Nephron (organoid): ENCODE data around the gene NFATC2IP.
A peak's percentile ranks its signal among the peaks of the same experiment; 100 is the strongest.
"Not testable (repeated sequence)": the region's sequence is repeated elsewhere in the genome, so short reads cannot be mapped to it uniquely, and the experiment has no call there.

Source experiments
- H3K27ac Mint-ChIP-seq, 3 experiments: 2 replicates each; pipeline ENCODE4 v1.8.0; 2020; ENCODE audit warnings: mixed read lengths in 3 of 3, mild to moderate bottlenecking in 2 of 3, moderate library complexity in 1 of 3
- H3K27me3 Mint-ChIP-seq: 2 replicates; pipeline ENCODE4 v1.8.0; 2021; ENCODE audit warnings: low read depth, mild to moderate bottlenecking, moderate library complexity, mixed read lengths
- H3K36me3 Mint-ChIP-seq: 2 replicates; pipeline ENCODE4 v1.8.0; 2020; ENCODE audit warnings: low read depth, mixed read lengths
- H3K4me1 Mint-ChIP-seq: 2 replicates; pipeline ENCODE4 v1.8.0; 2020; ENCODE audit warnings: mixed read lengths
- H3K4me3 Mint-ChIP-seq, 3 experiments: 2 replicates each; pipeline ENCODE4 v1.8.0; 2020; ENCODE audit warnings: mild to moderate bottlenecking in 3 of 3, mixed read lengths in 3 of 3, moderate library complexity in 2 of 3
- H3K9me3 Mint-ChIP-seq: 2 replicates; pipeline ENCODE4 v1.8.0; 2020; ENCODE audit warnings: mixed read lengths
- CTCF ChIP-seq, 3 experiments: fragments of 200-600 bp; sonication (generic); IDR thresholded peaks; one replicate each; pipeline ENCODE4 v1.5.0; 2021; ENCODE audit warnings: antibody characterized with exemption in 3 of 3; ENCODE audit not compliant: unreplicated experiment in 3 of 3

The NFATC2IP gene

DNA sequence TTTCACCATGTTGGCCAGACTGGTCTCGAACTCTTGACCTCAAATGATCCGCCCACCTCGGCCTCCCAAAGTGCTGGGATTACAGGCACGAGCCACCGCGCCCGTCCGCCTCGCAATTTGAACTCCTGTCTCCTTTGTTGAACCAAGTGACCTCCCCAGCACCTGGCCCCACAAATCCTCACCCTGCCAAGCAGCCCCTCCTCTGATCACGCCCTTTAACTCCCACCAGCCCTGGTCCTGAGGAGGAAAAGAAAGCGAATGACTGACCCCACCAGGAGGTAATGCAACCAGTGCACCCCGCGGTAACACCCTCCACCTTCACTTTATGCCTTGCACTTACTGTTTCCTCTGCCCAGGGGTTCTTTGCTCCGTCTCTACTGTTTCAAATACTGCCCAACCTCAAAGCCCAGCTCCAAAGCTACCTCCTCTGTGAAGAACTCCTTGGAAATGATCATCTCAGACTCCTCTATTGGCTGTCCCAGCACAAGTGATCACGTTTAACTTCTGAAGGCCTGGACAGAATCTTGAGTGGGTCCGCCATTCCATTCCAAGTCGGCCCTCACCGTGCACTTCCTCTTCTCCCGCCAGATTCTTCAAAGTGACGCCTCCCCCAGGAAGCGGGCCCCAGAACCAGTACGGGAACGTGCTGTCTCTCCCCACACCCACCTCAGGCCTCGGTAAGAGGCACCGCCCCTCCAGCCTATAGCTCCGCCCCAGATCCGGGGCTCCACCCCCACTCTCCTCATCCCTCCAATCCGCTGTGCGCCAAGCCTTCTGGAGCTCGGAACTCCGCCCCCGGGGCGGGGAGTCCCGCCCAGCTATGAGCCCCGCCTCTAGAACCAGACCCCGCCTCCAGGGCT, 14.6 kb upstream of the NFATC2IP start:
- no peaks in the 10 kb centered on the region for H3K9me3 Mint-ChIP-seq
- TF ChIP-seq CTCF (IDR thresholded peaks at IDR 0.05; ENCODE audit: unreplicated experiment in 3 of 3), result no peak
- no peak overlapping the region for H3K27ac Mint-ChIP-seq
- no peaks in the 10 kb centered on the region for H3K4me1 Mint-ChIP-seq
- no peak overlapping the region for H3K4me3 Mint-ChIP-seq
- no peaks in the 10 kb centered on the region for H3K36me3 Mint-ChIP-seq
- H3K27me3 Mint-ChIP-seq, result peaks cover 8% of the 10 kb centered on the region

DNA sequence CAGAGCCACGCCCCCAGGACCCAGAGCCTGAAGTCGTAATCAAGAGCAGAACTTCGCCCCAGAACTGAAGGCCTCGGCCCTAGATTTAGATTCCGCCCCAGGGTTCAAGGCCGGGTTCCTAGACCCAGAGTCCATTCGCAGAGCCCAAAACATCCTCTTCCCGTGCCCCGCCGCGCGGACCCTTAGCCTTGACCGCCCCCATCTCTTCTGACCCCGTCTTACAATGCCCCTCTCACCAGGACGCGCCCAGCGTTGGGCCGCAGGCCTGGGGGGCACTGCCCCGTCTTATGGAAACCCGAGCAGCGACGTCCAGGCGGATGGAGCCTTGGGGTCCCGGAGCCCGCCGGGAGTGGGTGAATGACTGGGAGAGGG, 14.0 kb upstream of the NFATC2IP start:
- H3K36me3 Mint-ChIP-seq, result no peaks in the 10 kb centered on the region
- no peaks in the 10 kb centered on the region for H3K4me1 Mint-ChIP-seq
- H3K4me3 Mint-ChIP-seq, result no peak overlapping the region
- no peak overlapping the region for H3K27ac Mint-ChIP-seq
- no peaks in the 10 kb centered on the region for H3K9me3 Mint-ChIP-seq
- peaks cover 8% of the 10 kb centered on the region for H3K27me3 Mint-ChIP-seq
- no peak for TF ChIP-seq CTCF (IDR thresholded peaks at IDR 0.05; ENCODE audit: unreplicated experiment in 3 of 3)

DNA sequence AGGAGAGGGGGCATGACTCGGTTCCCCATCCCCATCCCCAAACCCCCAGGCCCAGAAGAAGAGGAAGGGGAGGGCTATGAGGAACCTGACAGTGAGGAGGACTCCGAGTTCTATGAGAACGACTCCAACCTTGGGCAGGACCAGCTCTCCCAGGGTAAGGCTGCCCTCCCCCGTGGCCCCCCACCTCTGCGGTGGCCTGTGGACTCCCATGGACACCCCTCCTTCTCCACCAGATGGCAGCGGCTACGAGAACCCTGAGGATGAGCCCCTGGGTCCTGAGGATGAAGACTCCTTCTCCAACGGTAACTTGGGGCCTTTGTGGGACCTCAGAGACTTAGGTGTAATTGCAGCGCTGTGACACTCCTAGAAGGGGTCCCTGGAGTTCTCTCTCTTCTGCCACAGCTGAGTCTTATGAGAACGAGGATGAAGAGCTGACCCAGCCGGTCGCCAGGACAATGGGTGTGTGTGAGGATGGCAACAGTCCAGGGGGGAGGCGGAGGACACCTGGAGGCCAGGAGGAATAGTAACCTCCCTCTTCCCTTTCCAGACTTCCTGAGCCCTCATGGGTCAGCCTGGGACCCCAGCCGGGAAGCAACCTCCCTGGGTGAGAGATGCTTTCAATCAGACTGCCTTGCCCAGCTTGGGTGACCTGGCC, 13.4 kb upstream of the NFATC2IP start:
- no peak overlapping the region for H3K4me3 Mint-ChIP-seq
- H3K36me3 Mint-ChIP-seq, result no peaks in the 10 kb centered on the region
- no peaks in the 10 kb centered on the region for H3K4me1 Mint-ChIP-seq
- no peak overlapping the region for H3K27ac Mint-ChIP-seq
- H3K9me3 Mint-ChIP-seq, result no peaks in the 10 kb centered on the region
- no peak for TF ChIP-seq CTCF (IDR thresholded peaks at IDR 0.05; ENCODE audit: unreplicated experiment in 3 of 3)
- peaks cover 8% of the 10 kb centered on the region for H3K27me3 Mint-ChIP-seq

- TF ChIP-seq CTCF (IDR thresholded peaks at IDR 0.05; ENCODE audit: unreplicated experiment in 3 of 3), result no peak
- H3K36me3 Mint-ChIP-seq, result no peaks in the 10 kb centered on the region
- H3K4me3 Mint-ChIP-seq, result no peak overlapping the region
- no peak overlapping the region for H3K27ac Mint-ChIP-seq
- no peaks in the 10 kb centered on the region for H3K9me3 Mint-ChIP-seq
- peaks cover 7% of the 10 kb centered on the region for H3K4me1 Mint-ChIP-seq
- H3K27me3 Mint-ChIP-seq, result peaks cover under 1% of the 10 kb centered on the region
Observed at GRCh38 chr16:28938721-28939120, 12.0 kb upstream of the NFATC2IP start.

DNA sequence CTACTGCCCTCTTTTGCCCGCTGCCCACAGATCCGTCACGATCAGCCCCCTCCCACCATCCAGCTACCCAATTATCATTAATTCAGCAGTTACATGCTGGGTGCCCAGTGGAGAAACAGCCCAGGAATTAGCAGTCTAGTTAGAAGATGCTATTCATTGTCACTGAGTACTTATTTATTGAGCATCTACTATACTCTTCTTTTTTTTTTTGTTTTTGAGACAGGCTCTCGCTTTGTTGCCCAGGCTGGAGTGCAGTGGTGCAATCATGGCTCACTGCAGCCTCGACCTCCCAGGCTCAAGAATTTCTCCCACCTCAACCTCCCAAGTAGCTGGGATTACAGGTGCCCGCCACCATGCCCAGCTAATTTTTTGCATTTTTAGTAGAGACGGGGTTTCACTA, 10.9 kb upstream of the NFATC2IP start:
- not testable (repeated sequence) for H3K4me3 Mint-ChIP-seq, H3K27ac Mint-ChIP-seq, H3K36me3 Mint-ChIP-seq, H3K9me3 Mint-ChIP-seq, H3K27me3 Mint-ChIP-seq
- peaks cover 11% of the 10 kb centered on the region for H3K4me1 Mint-ChIP-seq

DNA sequence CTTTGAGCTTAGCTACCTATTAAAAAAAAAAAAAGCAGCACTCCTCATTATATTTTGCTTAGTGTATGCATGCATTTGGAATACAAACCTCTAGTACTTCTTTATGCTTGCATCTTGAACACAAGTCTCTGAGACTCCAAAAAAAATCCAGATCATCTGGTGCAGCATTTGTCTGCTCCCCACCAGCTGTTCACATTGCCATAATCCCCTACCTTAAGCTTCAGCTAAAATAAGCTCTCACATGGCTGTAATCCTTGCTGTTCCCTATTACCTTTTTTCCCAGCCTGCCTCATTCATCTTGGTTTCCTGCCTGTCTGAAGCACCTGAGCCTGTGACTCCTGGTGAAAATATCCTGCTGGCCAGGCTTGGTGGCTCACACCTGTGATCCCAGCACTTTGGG, 7.5 kb upstream of the NFATC2IP start:
- Mint-ChIP-seq H3K27ac (peak overlapping the region in 2 of 3 experiments; percentile 49 to 79), H3K27me3 (peaks cover 12% of the 10 kb centered on the region), H3K4me1 (peaks cover 17% of the 10 kb centered on the region), H3K9me3 (no peaks in the 10 kb centered on the region), H3K36me3 (no peaks in the 10 kb centered on the region), H3K4me3 (no peak overlapping the region)
- TF ChIP-seq CTCF (IDR thresholded peaks at IDR 0.05; ENCODE audit: unreplicated experiment in 3 of 3), result no peak
